PFSK-1 (cell line): Measurements from ENCODE around the gene AZGP1.
A peak's percentile ranks its signal among the peaks of the same experiment; 100 is the strongest.

ENCODE experiments used
- FOXP2 ChIP-seq: optimal IDR thresholded peaks from 2 replicates; pipeline ENCODE3; 2011; ENCODE audit warnings: borderline replicate concordance, control low read depth, inconsistent platforms; ENCODE audit not compliant: insufficient read depth; ENCODE audit errors: extremely low read length, extremely low read depth
- POLR2AphosphoS5 ChIP-seq: IDR thresholded peaks from 2 replicates; pipeline ENCODE4 v1.6.1; 2012; ENCODE audit warnings: low read depth, mild to moderate bottlenecking, control low read depth, low read length, moderate library complexity
- REST ChIP-seq, 2 experiments: IDR thresholded peaks; 2 replicates each; pipeline versions ENCODE4 v1.6.1 to v1.8.0; 2011 to 2012; ENCODE audit warnings: low read depth in 2 of 2, low read length in 2 of 2, control low read depth in 1 of 2, inconsistent platforms in 1 of 2, mild to moderate bottlenecking in 1 of 2, moderate library complexity in 1 of 2; ENCODE audit not compliant: insufficient read depth in 1 of 2
- SIN3A ChIP-seq: IDR thresholded peaks from 2 replicates; pipeline ENCODE4 v1.6.1; 2012; ENCODE audit warnings: mild to moderate bottlenecking, low read length, moderate library complexity, borderline replicate concordance; ENCODE audit not compliant: insufficient read depth
- TAF1 ChIP-seq: IDR thresholded peaks from 2 replicates; pipeline ENCODE4 v1.6.1; 2012; ENCODE audit warnings: low read length, control low read depth, borderline replicate concordance; ENCODE audit not compliant: insufficient read depth

Gene AZGP1

GRCh38 chr7:100015232-100016214 lies 39.7 kb upstream of the AZGP1 start, which contains the start of gene ZKSCAN1:
ZKSCAN1 (plus strand) TSS chr7:100015596; CDS start chr7:100023507, 7,911 bp downstream.
- peak; percentile 71; the same call in 1 of the 2 replicates for TF ChIP-seq SIN3A
- TF ChIP-seq POLR2AphosphoS5, result peak; percentile 81
- TF ChIP-seq REST (IDR thresholded peaks at IDR 0.05; ENCODE audit: insufficient read depth in 1 of 2, low read depth in 2 of 2, low read length in 2 of 2), result peak; percentile 52 to 71
- peak; percentile 79 for TF ChIP-seq FOXP2
- TF ChIP-seq TAF1, result peak; percentile 99

- TF ChIP-seq TAF1, result no peak
- TF ChIP-seq REST (IDR thresholded peaks at IDR 0.05; ENCODE audit: insufficient read depth in 1 of 2, low read depth in 2 of 2, low read length in 2 of 2), result no peak
- no peak for TF ChIP-seq FOXP2
- TF ChIP-seq POLR2AphosphoS5, result no peak
- no peak for TF ChIP-seq SIN3A
Measured at GRCh38 chr7:100013328-100013676, 37.5 kb upstream of the AZGP1 start.

- no peak for TF ChIP-seq TAF1
- no peak for TF ChIP-seq FOXP2
- no peak for TF ChIP-seq POLR2AphosphoS5
- TF ChIP-seq SIN3A, result no peak
- TF ChIP-seq REST (IDR thresholded peaks at IDR 0.05; ENCODE audit: insufficient read depth in 1 of 2, low read depth in 2 of 2, low read length in 2 of 2), result no peak
Measured at GRCh38 chr7:100011516-100011915, 35.7 kb upstream of the AZGP1 start.

GRCh38 chr7:100010901-100011300 lies 35.1 kb upstream of the AZGP1 start:
- TF ChIP-seq REST (IDR thresholded peaks at IDR 0.05; ENCODE audit: insufficient read depth in 1 of 2, low read depth in 2 of 2, low read length in 2 of 2) (no peak), SIN3A (no peak), POLR2AphosphoS5 (no peak), FOXP2 (no peak), TAF1 (no peak)

GRCh38 chr7:100008525-100008924 lies 32.7 kb upstream of the AZGP1 start:
- TF ChIP-seq TAF1 (no peak), FOXP2 (no peak), REST (IDR thresholded peaks at IDR 0.05; ENCODE audit: insufficient read depth in 1 of 2, low read depth in 2 of 2, low read length in 2 of 2) (no peak), POLR2AphosphoS5 (no peak), SIN3A (no peak)
